CD4-positive, alpha-beta memory T cell (primary cell): ENCODE measurements around the gene GUCD1. TPM values are rescaled to one million over a fixed set of nuclear protein-coding genes. Genes with fewer than 3 reads are reported as not detected.
"Not testable (repeated sequence)": the region's sequence is repeated elsewhere in the genome, so short reads cannot be mapped to it uniquely, and the experiment has no call there.

Experiments
- CTCF ChIA-PET: fragments of 350-600 bp; sonication (Branson Sonifier 250); formaldehyde crosslinking; loops from one replicate; lab custom pipeline; 2021; ENCODE audit warnings: inconsistent platforms; ENCODE audit not compliant: partially characterized antibody; lab: Charles Lee
- POLR2A ChIA-PET: fragments of 350-600 bp; sonication (Branson Sonifier 250); formaldehyde crosslinking; loops from one replicate; lab custom pipeline; 2021; ENCODE audit not compliant: partially characterized antibody; lab: Charles Lee
- DNase-seq, 5 donors: peaks; one replicate each; pipeline versions ENCODE4 v3.0.0 to v3.0.0-alpha.2; 2020 to 2022; ENCODE audit warnings: mixed read lengths in 1 of 5
- H3K27ac ChIP-seq: one replicate; pipeline ENCODE4 v1.7.0; 2013; ENCODE audit warnings: low read depth, low read length
- H3K27me3 ChIP-seq: 2 replicates; pipeline ENCODE4 v1.7.0; 2013; ENCODE audit warnings: mild to moderate bottlenecking, low read length, moderate library complexity; ENCODE audit not compliant: insufficient read depth
- H3K36me3 ChIP-seq: 2 replicates; pipeline ENCODE4 v1.7.0; 2013; ENCODE audit warnings: mild to moderate bottlenecking, low read length, moderate library complexity; ENCODE audit not compliant: insufficient read depth
- H3K4me1 ChIP-seq: 2 replicates; pipeline ENCODE4 v1.7.0; 2013; ENCODE audit warnings: mild to moderate bottlenecking, low read length, moderate library complexity; ENCODE audit not compliant: insufficient read depth
- H3K4me3 ChIP-seq, 2 donors: one replicate each; pipeline ENCODE4 v1.7.0; 2013; ENCODE audit warnings: low read length in 2 of 2, mild to moderate bottlenecking in 1 of 2
- H3K9me3 ChIP-seq, 2 donors: one replicate each; pipeline ENCODE4 v1.7.0; 2013; ENCODE audit warnings: low read length in 2 of 2, control low read depth in 1 of 2; ENCODE audit not compliant: control insufficient read depth in 1 of 2
- H3K27ac Mint-ChIP-seq, 7 donors: one replicate each; pipeline ENCODE4 v1.8.0; 2020 to 2021; ENCODE audit warnings: mixed read lengths in 7 of 7, mild to moderate bottlenecking in 6 of 7, inconsistent platforms in 3 of 7, moderate library complexity in 3 of 7
- H3K27me3 Mint-ChIP-seq, 2 donors: one replicate each; pipeline ENCODE4 v1.8.0; 2020 to 2021; ENCODE audit warnings: mixed read lengths in 2 of 2
- H3K36me3 Mint-ChIP-seq, 2 donors: one replicate each; pipeline ENCODE4 v1.8.0; 2020 to 2021; ENCODE audit warnings: mixed read lengths in 2 of 2, inconsistent platforms in 1 of 2, mild to moderate bottlenecking in 1 of 2
- H3K4me1 Mint-ChIP-seq, 4 donors: one replicate each; pipeline ENCODE4 v1.8.0; 2020 to 2021; ENCODE audit warnings: mixed read lengths in 4 of 4, mild to moderate bottlenecking in 1 of 4
- H3K4me3 Mint-ChIP-seq, 8 donors: one replicate each; pipeline ENCODE4 v1.8.0; 2020 to 2021; ENCODE audit warnings: mixed read lengths in 8 of 8, mild to moderate bottlenecking in 7 of 8, moderate library complexity in 6 of 8, inconsistent platforms in 3 of 8
- H3K9me3 Mint-ChIP-seq, 8 donors: one replicate each; pipeline ENCODE4 v1.8.0; 2020 to 2021; ENCODE audit warnings: mixed read lengths in 8 of 8, mild to moderate bottlenecking in 5 of 8, inconsistent platforms in 3 of 8, moderate library complexity in 1 of 8
- intact Hi-C: fragments of 100-400 bp; cut with micrococcal nuclease; formaldehyde crosslinking; loops from one replicate; pipeline ENCODE4 v1.15.1; 2023
- polyA plus RNA-seq, 2 donors: library from polyadenylated mRNA; unstranded; fragments of 300-500 nt; fragmentation: Illumina TruSeq; gene quantifications; one replicate each; pipeline ENCODE4 v1.2.3, GENCODE V29; 2021
- total RNA-seq, 2 experiments: library from RNA; stranded (reverse); gene quantifications; one replicate each; pipeline ENCODE4 v1.2.3, GENCODE V29; 2021

The GUCD1 gene
- total and polyA plus RNA-seq, 4 experiments from 2014 or later = 44.2 to 65.5 (median 56.1) TPM

DNA sequence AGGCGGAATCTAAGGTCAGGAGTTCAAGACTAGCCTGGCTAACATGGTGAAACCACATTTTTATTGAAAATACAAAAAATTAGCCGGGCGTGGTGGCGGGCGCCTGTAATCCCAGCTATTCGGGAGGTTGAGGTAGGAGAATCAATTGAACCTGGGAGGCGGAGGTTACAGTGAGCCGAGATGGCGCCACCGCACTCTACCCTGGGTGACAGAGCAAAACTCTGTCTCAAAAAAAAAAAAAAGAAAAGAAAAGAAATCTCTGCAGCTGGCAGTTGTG is 38.6 kb upstream of the GUCD1 start:
- H3K36me3 Mint-ChIP-seq, H3K9me3 ChIP-seq, H3K36me3 ChIP-seq, intact Hi-C loops, H3K27ac ChIP-seq, H3K9me3 Mint-ChIP-seq, H3K27me3 ChIP-seq, CTCF ChIA-PET, H3K27ac Mint-ChIP-seq, H3K4me1 ChIP-seq, H3K27me3 Mint-ChIP-seq, POLR2A ChIA-PET, DNase-seq, H3K4me1 Mint-ChIP-seq, H3K4me3 ChIP-seq: not testable (repeated sequence)
- H3K4me3 Mint-ChIP-seq = peak overlapping the region in 6 of 8 donors; percentile 9 to 62 (median 54)

DNA sequence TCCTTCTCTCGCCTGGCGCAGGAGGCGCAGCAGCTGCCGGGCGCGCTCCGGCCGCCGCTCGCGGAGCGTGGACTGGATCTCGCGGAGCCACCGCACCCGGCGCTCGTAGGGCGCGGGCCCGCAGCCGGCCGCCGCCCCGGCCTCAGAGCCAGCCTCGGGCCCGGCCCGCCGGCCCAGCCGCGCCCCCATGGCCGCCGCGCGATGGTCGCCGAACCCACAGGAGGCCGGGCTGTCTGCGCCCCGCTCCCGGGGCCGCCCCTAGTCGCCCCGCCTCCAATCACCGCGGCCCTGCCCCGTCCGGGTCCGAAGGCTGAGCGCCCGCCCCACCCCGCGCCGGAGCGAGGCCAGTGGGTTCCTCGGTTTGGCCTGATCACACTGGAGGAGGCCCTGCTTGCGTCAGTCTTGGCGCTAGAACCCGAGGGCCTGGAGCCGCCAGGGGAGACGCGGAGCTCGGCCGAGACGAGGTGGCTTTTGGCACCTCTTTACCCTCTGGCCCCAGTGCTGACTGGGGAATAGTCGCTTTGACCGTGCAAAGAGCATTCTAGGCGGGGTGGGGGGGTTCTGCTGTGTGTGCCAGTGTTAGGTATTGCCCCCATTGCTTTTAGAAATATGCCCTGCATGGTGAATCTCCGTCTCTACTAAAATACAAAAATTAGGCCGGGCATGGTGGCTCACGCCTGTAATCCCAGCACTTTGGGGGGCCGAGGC is 38.1 kb upstream of the GUCD1 start, which contains the start of gene LRRC75B:
Gene LRRC75B (minus strand): TSS at position 223 of the 708 bp plus-strand sequence. CDS start 34 bp downstream, at position 189.
- H3K27ac Mint-ChIP-seq = peak within 1 kb of the TSS in 2 of 7 donors; percentile 57 to 74

DNA sequence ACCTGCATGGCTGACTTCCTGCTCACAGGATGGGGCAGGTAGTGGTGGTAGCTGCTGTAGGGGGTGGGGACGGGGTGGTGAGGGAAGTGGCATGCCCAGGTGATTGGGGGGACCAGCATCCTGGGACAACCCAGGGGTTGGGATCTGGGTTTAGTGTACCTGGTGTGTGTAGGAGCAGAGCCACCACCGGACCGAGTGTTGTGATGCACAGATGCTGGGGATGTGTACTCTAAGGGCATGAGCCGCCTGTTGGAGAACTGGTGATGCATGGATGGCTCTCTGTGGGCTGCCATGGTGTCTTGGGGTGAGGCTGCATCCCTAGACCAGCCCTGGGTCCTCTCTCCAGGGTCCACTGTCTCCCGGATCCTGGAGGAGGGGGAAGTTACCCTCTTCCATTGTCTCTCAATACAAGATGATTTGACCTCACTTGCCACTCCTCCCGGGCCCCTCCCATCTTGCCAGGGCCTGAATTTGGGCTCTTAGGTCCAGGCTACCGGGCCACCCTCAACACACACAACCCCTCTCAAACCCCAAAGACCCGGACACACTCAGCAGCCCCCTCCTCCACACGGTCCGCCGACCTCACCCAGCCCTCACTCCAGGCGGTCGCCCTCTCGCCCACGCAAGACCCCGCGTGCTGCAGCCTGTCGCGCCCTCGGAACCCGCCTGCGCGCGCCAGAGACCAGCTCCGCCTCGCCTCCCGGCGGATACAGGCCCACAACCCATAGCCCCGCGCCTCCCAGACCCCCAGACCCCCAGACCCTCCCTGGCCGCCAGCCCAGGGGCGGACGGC is 37.3 kb upstream of the GUCD1 start:
- peaks cover 4% of the 10 kb centered on the region for H3K4me1 ChIP-seq
- DNase-seq = no peak
- CTCF ChIA-PET = no interaction called here
- peak overlapping the region in 2 of 7 donors; percentile 57 to 74 for H3K27ac Mint-ChIP-seq
- H3K4me3 ChIP-seq = no peak overlapping the region
- no peak overlapping the region for H3K27ac ChIP-seq
- H3K36me3 ChIP-seq = no peaks in the 10 kb centered on the region
- H3K9me3 ChIP-seq = no peaks in the 10 kb centered on the region
- H3K9me3 Mint-ChIP-seq = no peaks in the 10 kb centered on the region
- POLR2A ChIA-PET = no interaction called here
- intact Hi-C loops = no loop called here
- peak overlapping the region; percentile 82 to 90 (median 85) for H3K4me3 Mint-ChIP-seq
- peaks cover 0 to 6% (median 2%) of the 10 kb centered on the region in 4 donors for H3K4me1 Mint-ChIP-seq
- H3K27me3 Mint-ChIP-seq = no peaks in the 10 kb centered on the region
- H3K27me3 ChIP-seq = no peaks in the 10 kb centered on the region
- no peaks in the 10 kb centered on the region for H3K36me3 Mint-ChIP-seq

More for the DNA sequence above, 38.1 kb upstream of the GUCD1 start, which contains the start of gene LRRC75B:
- H3K9me3 ChIP-seq = no peaks in the 10 kb centered on the region
- H3K4me3 ChIP-seq = no peak within 1 kb of the TSS
- H3K9me3 Mint-ChIP-seq = no peaks in the 10 kb centered on the region
- intact Hi-C loops = no loop called here
- no peak within 1 kb of the TSS for H3K27ac ChIP-seq
- H3K36me3 ChIP-seq = no peaks in the 10 kb centered on the region
- no peaks in the 10 kb centered on the region for H3K27me3 Mint-ChIP-seq
- ChIA-PET POLR2A (no interaction called here), CTCF (no interaction called here)
- H3K27me3 ChIP-seq = no peaks in the 10 kb centered on the region
- H3K4me1 Mint-ChIP-seq = peaks cover 0 to 6% (median 2%) of the 10 kb centered on the region in 4 donors
- no peaks in the 10 kb centered on the region for H3K36me3 Mint-ChIP-seq
- peak within 1 kb of the TSS; percentile 82 to 90 (median 85) for H3K4me3 Mint-ChIP-seq
- H3K4me1 ChIP-seq = peaks cover 4% of the 10 kb centered on the region
- no peak for DNase-seq

DNA sequence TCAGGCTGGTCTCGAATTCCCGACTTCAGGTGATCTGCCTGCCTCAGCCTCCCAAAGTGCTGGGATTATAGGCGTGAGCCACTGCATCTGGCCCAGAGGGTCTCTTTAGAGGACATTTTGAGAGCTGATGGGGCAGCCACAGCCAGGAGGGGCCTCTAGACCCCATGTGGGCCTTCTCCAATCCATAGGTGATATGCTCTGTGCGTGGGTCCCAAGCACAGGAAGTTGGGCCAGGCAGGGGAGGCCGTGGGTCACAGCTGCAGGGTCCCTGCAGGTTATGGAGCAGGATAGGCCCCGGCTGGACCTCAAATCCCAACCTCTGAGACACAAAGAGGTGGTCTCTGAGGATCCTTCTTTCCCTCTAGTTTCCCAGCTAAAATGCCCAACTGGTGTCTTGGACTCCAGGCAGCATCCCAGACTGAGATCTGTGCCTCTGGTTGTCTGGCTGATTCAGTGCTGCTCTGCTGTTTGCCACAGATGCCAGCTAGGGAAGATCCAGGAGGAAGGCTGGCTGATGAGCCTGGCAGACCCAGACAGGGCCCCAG is 36.4 kb upstream of the GUCD1 start:
- no peak for DNase-seq
- H3K4me3 ChIP-seq = no peak overlapping the region
- no peak overlapping the region for H3K27ac Mint-ChIP-seq
- no peaks in the 10 kb centered on the region for H3K36me3 ChIP-seq
- H3K9me3 ChIP-seq = no peaks in the 10 kb centered on the region
- ChIA-PET POLR2A (no interaction called here), CTCF (no interaction called here)
- H3K4me1 Mint-ChIP-seq = peaks cover 0 to 6% (median 2%) of the 10 kb centered on the region in 4 donors
- no peaks in the 10 kb centered on the region for H3K36me3 Mint-ChIP-seq
- intact Hi-C loops = no loop called here
- no peak overlapping the region for H3K4me3 Mint-ChIP-seq
- H3K27me3 Mint-ChIP-seq = no peaks in the 10 kb centered on the region
- peaks cover 4% of the 10 kb centered on the region for H3K4me1 ChIP-seq
- no peaks in the 10 kb centered on the region for H3K9me3 Mint-ChIP-seq
- no peaks in the 10 kb centered on the region for H3K27me3 ChIP-seq
- H3K27ac ChIP-seq = no peak overlapping the region

DNA sequence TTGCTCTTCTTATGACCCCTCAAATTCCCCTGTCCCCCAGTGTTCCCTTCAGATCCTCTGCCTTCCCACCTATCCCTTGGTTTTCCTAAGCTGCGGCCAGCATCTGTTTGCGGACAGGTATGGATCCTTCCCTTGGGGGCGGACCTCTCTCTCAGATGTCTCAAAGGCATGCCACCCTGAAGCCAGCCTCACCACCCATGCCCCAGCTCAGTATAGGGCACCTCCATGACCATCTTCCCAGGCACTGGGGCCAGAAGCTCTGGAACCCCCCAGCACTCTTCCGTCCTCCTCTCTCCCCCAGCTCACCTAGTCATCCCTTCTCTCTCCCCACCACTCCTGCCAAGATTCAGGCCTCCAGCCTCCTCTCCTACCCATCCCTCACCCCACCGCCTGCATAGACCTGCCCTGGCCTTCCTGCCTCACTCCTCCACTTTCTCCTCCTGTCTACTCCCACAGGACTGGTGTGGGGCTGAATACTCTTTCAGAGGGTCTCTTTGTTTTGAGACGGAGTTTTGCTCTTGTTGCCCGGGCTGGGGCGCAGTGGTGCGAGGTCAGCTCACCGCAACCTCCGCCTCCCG is 35.7 kb upstream of the GUCD1 start:
- peaks cover 0 to 6% (median 2%) of the 10 kb centered on the region in 4 donors for H3K4me1 Mint-ChIP-seq
- Histone ChIP-seq H3K27me3 (no peaks in the 10 kb centered on the region), H3K9me3 (no peaks in the 10 kb centered on the region), H3K36me3 (no peaks in the 10 kb centered on the region), H3K4me3 (no peak overlapping the region), H3K27ac (no peak overlapping the region), H3K4me1 (peaks cover 4% of the 10 kb centered on the region)
- no peaks in the 10 kb centered on the region for H3K9me3 Mint-ChIP-seq
- DNase-seq = no peak
- H3K4me3 Mint-ChIP-seq = peak overlapping the region in 1 of 8 donors; percentile 27
- intact Hi-C loops = no loop called here
- ChIA-PET POLR2A (no interaction called here), CTCF (no interaction called here)
- no peaks in the 10 kb centered on the region for H3K36me3 Mint-ChIP-seq
- H3K27me3 Mint-ChIP-seq = no peaks in the 10 kb centered on the region
- no peak overlapping the region for H3K27ac Mint-ChIP-seq

DNA sequence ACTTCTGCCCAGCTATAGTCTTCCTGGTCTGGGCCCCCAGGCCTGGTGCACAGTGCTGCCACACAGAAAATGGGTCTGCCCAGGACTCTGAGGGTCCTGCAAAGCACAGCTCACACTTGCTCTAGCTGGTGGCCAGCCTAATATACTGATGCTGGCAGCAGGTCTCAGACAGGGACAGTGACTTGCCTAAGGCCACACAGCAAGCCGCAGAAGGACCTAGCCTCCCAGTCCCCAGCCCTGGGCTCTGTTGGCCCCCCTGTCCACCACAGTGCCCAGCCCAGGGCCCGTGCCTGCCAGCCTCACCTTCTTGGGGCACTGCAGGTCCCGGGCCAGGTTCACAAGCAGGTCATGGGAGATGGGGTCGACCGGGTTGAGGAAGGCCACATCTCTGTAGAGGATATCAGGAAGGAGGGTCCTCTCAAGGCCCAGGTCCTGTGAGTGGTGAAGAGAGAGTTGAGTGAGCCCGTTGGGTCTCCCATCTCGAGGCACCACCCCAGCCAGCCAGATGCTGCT is 34.6 kb upstream of the GUCD1 start:
- Mint-ChIP-seq H3K4me3 (no peak overlapping the region), H3K36me3 (no peaks in the 10 kb centered on the region), H3K27ac (no peak overlapping the region), H3K9me3 (no peaks in the 10 kb centered on the region), H3K27me3 (no peaks in the 10 kb centered on the region), H3K4me1 (peaks cover 0 to 6% (median 2%) of the 10 kb centered on the region in 4 donors)
- Histone ChIP-seq H3K27me3 (no peaks in the 10 kb centered on the region), H3K9me3 (no peaks in the 10 kb centered on the region), H3K4me3 (no peak overlapping the region), H3K4me1 (peaks cover 4% of the 10 kb centered on the region), H3K27ac (no peak overlapping the region), H3K36me3 (no peaks in the 10 kb centered on the region)
- intact Hi-C loops = no loop called here
- CTCF ChIA-PET = no interaction called here
- POLR2A ChIA-PET = no interaction called here
- DNase-seq = no peak
